A549 (cell line): ENCODE measurements around the gene ERVMER34-1. TPM values are rescaled to one million over a fixed set of nuclear protein-coding genes. Genes with fewer than 3 reads are reported as not detected.

Source experiments
- ATAC-seq, 2 experiments: fragments of 200-7000 bp in 1 of 2; fragments of >200 bp in 1 of 2; cut with Nextera tagmentation in 1 of 2; cut with Tn5 transposase in 1 of 2; 3 replicates each; pipeline versions ENCODE4 v1.8.0 to v1.9.1; 2018 to 2020; ENCODE audit warnings: mild to moderate bottlenecking in 1 of 2, moderate library complexity in 1 of 2
- CTCF ChIA-PET: fragments of 300-600 bp; sonication (Branson Sonifier 250); formaldehyde crosslinking; extraction: SDS; loops from one replicate; lab custom pipeline; 2021; ENCODE audit warnings: antibody characterized with exemption, inconsistent platforms; lab: Yijun Ruan, JAX
- POLR2A ChIA-PET: fragments of 350-600 bp; formaldehyde crosslinking; extraction: SDS; loops from one replicate; lab custom pipeline; 2021; ENCODE audit warnings: antibody characterized with exemption, inconsistent platforms; lab: Yijun Ruan, JAX
- DNase-seq, 2 experiments: peaks; one replicate each; pipeline versions ENCODE4 v3.0.0 to v3.0.0-alpha.2; 2011 to 2016; ENCODE audit warnings: low read depth in 1 of 2, low spot score in 1 of 2
- FAIRE-seq: peaks from 2 replicates; lab custom pipeline; 2011; peaks lifted over from hg19 to GRCh38; lab: Jason Lieb, UNC
- H3K27ac ChIP-seq, 2 experiments: fragments of >200 bp; sonication (Bioruptor Twin); formaldehyde crosslinking; 3 replicates each; pipeline ENCODE4 v1.5.1; 2016 to 2017
- H3K4me1 ChIP-seq: fragments of >200 bp; sonication (Bioruptor Twin); formaldehyde crosslinking; 3 replicates; pipeline ENCODE4 v1.6.1; 2016
- H3K4me2 ChIP-seq: fragments of >200 bp; sonication (Bioruptor Twin); formaldehyde crosslinking; 3 replicates; pipeline ENCODE4 v1.6.1; 2016
- H3K4me3 ChIP-seq: fragments of >200 bp; sonication (Bioruptor Twin); formaldehyde crosslinking; 3 replicates; pipeline ENCODE4 v1.5.1; 2016
- H3K9me3 ChIP-seq: fragments of >200 bp; sonication (Bioruptor Twin); formaldehyde crosslinking; 3 replicates; pipeline ENCODE4 v1.6.1; 2016
- ATOH8 ChIP-seq: fragments of 250-450 bp; sonication (Bioruptor Pico); IDR thresholded peaks from 2 replicates; pipeline ENCODE4 v1.5.0; 2020; ENCODE audit warnings: low read depth, mild to moderate bottlenecking, moderate library complexity
- BCL3 ChIP-seq: fragments of >200 bp; sonication (Bioruptor Twin); formaldehyde crosslinking; IDR thresholded peaks from 3 replicates; pipeline ENCODE4 v1.6.1; 2016
- CBX2 ChIP-seq: fragments of 200-600 bp; sonication (generic); IDR thresholded peaks from 2 replicates; pipeline ENCODE4 v1.6.1; 2016; ENCODE audit warnings: low read depth, mild to moderate bottlenecking, borderline replicate concordance
- CBX8 ChIP-seq: fragments of 200-600 bp; sonication (generic); IDR thresholded peaks from 2 replicates; pipeline ENCODE4 v1.6.1; 2016
- CHD2 ChIP-seq: fragments of 150-350 bp; IDR thresholded peaks from 2 replicates; pipeline ENCODE4 v1.6.1; 2014; ENCODE audit warnings: low read length; ENCODE audit not compliant: partially characterized antibody
- E2F6 ChIP-seq: IDR thresholded peaks from 2 replicates; pipeline ENCODE4 v1.6.1; 2012; ENCODE audit warnings: low read depth, borderline replicate concordance
- EHF ChIP-seq: fragments of 250-450 bp; sonication (Bioruptor Pico); IDR thresholded peaks from 2 replicates; pipeline ENCODE4 v1.5.0; 2020; ENCODE audit warnings: mild to moderate bottlenecking
- EHMT2 ChIP-seq: fragments of 200-600 bp; sonication (generic); IDR thresholded peaks from 2 replicates; pipeline ENCODE4 v1.6.1; 2016; ENCODE audit warnings: antibody characterized with exemption, low read depth, mild to moderate bottlenecking, moderate library complexity
- ESRRA ChIP-seq: fragments of 150-350 bp; IDR thresholded peaks from 2 replicates; pipeline ENCODE4 v1.6.1; 2014; ENCODE audit warnings: mild to moderate bottlenecking, low read length, borderline replicate concordance
- HDAC2 ChIP-seq: fragments of 200-600 bp; sonication (generic); IDR thresholded peaks from 2 replicates; pipeline ENCODE4 v1.6.1; 2016
- KDM1A ChIP-seq: fragments of 200-600 bp; sonication (generic); IDR thresholded peaks from 2 replicates; pipeline ENCODE4 v1.6.1; 2016; ENCODE audit warnings: low read depth, mild to moderate bottlenecking
- MYC ChIP-seq: IDR thresholded peaks from 2 replicates; pipeline ENCODE4 v1.6.1; 2012; ENCODE audit warnings: mild to moderate bottlenecking, inconsistent platforms, low read length, improper control_type of control experiment, borderline replicate concordance
- PHF8 ChIP-seq: fragments of 200-600 bp; sonication (generic); IDR thresholded peaks from 2 replicates; pipeline ENCODE4 v1.6.1; 2016; ENCODE audit warnings: low read depth, mild to moderate bottlenecking, antibody characterized with exemption, moderate library complexity, borderline replicate concordance
- POLR2AphosphoS2 ChIP-seq: conservative IDR thresholded peaks from 2 replicates; pipeline ENCODE4 v1.6.1; 2012; ENCODE audit warnings: low read length, improper control_type of control experiment, inconsistent platforms
- RARB ChIP-seq: fragments of 250-450 bp; sonication (Bioruptor Pico); IDR thresholded peaks from 2 replicates; pipeline ENCODE4 v1.8.0; 2021; ENCODE audit warnings: mild to moderate bottlenecking, moderate library complexity
- REST ChIP-seq: fragments of 200-600 bp; sonication (generic); IDR thresholded peaks from 2 replicates; pipeline ENCODE4 v1.6.1; 2016; ENCODE audit warnings: antibody characterized with exemption, mild to moderate bottlenecking, moderate library complexity
- RFX5 ChIP-seq: fragments of 450-650 bp; IDR thresholded peaks from 2 replicates; pipeline ENCODE4 v1.7.1; 2014; ENCODE audit warnings: antibody characterized with exemption, mild to moderate bottlenecking, moderate library complexity
- RNF2 ChIP-seq: fragments of 200-600 bp; sonication (generic); IDR thresholded peaks from 2 replicates; pipeline ENCODE4 v1.6.1; 2016; ENCODE audit warnings: low read depth, mild to moderate bottlenecking, antibody characterized with exemption, moderate library complexity, borderline replicate concordance
- ZNF302 ChIP-seq: fragments of 250-450 bp; sonication (Bioruptor Pico); IDR thresholded peaks from 2 replicates; pipeline ENCODE4 v1.9.0; 2021; ENCODE audit warnings: inconsistent platforms, mild to moderate bottlenecking, moderate library complexity
- WGBS: methylation state at CpG from one replicate; pipeline ENCODE4 v1.1.6; 2017; ENCODE audit errors: missing lambda C conversion rate; 5-methylcytosine and 5-hydroxymethylcytosine counted together
- polyA plus RNA-seq, 4 experiments: library from polyadenylated mRNA; depleted of rRNA in 3 of 4; stranded (reverse); fragments of >200 nt; fragmentation: RNase III in 1 of 4; extraction: RNeasy Plus Mini Kit Qiagen cat#74134 plus additional on column Dnase treatment in 1 of 4; gene quantifications; 2 replicates in 3 of 4; 3 replicates in 1 of 4; pipeline ENCODE4 v1.2.3, GENCODE V29; 2011 to 2017
- TF ChIP-seq, protein P1 (sequence below): IDR thresholded peaks from 2 replicates; pipeline ENCODE4 v1.6.1; 2012
- TF ChIP-seq, protein P2 (sequence below): IDR thresholded peaks from 2 replicates; pipeline ENCODE4 v1.6.1; 2012

ERVMER34-1 gene
- polyA plus RNA-seq, 2 of the 4 experiments (the other 2 are of a cell fraction) = 0.41 to 0.59 TPM

- DNase-seq (no peak), ATAC-seq (no peak), FAIRE-seq (no peak)
- POLR2A ChIA-PET = no interaction called here
- no peak overlapping the region for H3K4me3 ChIP-seq
- TF ChIP-seq, protein P1, sequence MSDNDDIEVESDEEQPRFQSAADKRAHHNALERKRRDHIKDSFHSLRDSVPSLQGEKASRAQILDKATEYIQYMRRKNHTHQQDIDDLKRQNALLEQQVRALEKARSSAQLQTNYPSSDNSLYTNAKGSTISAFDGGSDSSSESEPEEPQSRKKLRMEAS = no peak
- TF ChIP-seq RNF2 = no peak
- TF ChIP-seq, all 56 proteins: peak for 0
- Histone ChIP-seq H3K4me2 (no peak overlapping the region), H3K4me1 (no peaks in the 10 kb centered on the region), H3K9me3 (no peaks in the 10 kb centered on the region), H3K27ac (no peak overlapping the region)
- 81% methylated on average over 5 of the region's 5 CpGs for WGBS
- CTCF ChIA-PET = no interaction called here
These were observed 40.7 kb upstream of the ERVMER34-1 start for GRCh38 chr4:52791936-52792335.

DNA sequence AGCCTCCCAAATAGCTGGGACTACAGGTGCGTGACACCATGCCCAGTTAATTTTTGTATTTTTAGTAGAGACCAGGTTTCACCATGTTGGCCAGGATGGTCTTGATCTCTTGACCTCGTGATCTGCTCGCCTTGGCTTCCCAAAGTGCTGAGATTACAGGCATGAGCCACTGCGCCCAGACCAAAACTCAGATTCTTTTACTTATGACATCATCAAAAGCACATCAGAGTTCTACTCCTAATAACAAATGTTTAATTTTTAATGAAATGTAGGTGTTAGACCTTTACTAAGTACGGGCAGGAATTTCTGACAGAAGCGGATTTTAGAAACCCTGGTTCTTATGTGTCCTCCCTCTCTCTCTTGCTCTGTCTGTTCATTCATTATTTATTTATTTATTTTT, 38.5 kb upstream of the ERVMER34-1 start:
- DNase-seq = no peak
- ChIA-PET CTCF (no interaction called here), POLR2A (no interaction called here)
- H3K4me1 ChIP-seq = no peaks in the 10 kb centered on the region
- no peak for ATAC-seq
- H3K9me3 ChIP-seq = no peaks in the 10 kb centered on the region
- H3K4me3 ChIP-seq = no peak overlapping the region
- no peak overlapping the region for H3K27ac ChIP-seq
- no peak overlapping the region for H3K4me2 ChIP-seq
- 42% methylated on average over 6 of the region's 6 CpGs for WGBS
- FAIRE-seq = no peak
- TF ChIP-seq CHD2 (no peak), ZNF302 (CRISPR knock-in tag) (no peak)

DNA sequence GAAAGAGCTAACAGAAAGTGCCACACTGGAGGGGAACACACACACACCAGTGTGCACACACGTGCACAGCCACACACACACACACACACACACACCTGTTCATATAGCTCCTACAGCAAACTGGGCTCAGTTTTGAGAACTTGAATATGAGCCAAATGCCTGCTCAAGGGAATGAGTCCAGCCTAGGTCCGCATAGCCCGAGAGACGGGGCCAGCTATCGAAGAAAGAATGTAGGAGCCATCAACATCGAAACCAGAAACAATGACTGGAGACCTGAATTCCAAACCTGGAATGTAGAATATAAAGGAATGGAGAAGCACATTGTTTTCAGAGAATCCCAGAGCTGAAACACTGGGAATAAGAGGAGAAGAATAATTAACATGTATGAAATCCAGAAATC, 37.6 kb upstream of the ERVMER34-1 start:
- no peak for ATAC-seq
- no peaks in the 10 kb centered on the region for H3K9me3 ChIP-seq
- no peak overlapping the region for H3K4me2 ChIP-seq
- no peak for FAIRE-seq
- POLR2A ChIA-PET = no interaction called here
- no peak overlapping the region for H3K27ac ChIP-seq
- no peak overlapping the region for H3K4me3 ChIP-seq
- 71% methylated on average over 6 of the region's 6 CpGs for WGBS
- CTCF ChIA-PET = no interaction called here
- no peaks in the 10 kb centered on the region for H3K4me1 ChIP-seq
- DNase-seq = no peak
- TF ChIP-seq PHF8 (no peak), CBX2 (no peak), E2F6 (no peak), HDAC2 (no peak), BCL3 (no peak), EHF (CRISPR knock-in tag) (no peak), REST (no peak), EHMT2 (no peak), RARB (CRISPR knock-in tag) (no peak), RFX5 (no peak), MYC (no peak), POLR2AphosphoS2 (no peak), ESRRA (no peak), ATOH8 (CRISPR knock-in tag) (no peak), CBX8 (no peak), KDM1A (no peak)
- TF ChIP-seq, protein P2, sequence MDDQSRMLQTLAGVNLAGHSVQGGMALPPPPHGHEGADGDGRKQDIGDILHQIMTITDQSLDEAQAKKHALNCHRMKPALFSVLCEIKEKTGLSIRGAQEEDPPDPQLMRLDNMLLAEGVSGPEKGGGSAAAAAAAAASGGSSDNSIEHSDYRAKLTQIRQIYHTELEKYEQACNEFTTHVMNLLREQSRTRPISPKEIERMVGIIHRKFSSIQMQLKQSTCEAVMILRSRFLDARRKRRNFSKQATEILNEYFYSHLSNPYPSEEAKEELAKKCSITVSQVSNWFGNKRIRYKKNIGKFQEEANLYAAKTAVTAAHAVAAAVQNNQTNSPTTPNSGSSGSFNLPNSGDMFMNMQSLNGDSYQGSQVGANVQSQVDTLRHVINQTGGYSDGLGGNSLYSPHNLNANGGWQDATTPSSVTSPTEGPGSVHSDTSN = no peak
